PC-3 (cell line): Measurements from ENCODE around the gene MRPS9.

Experiments used
- CTCF ChIP-seq: fragments of 300-600 bp; sonication (generic); conservative IDR thresholded peaks from 2 replicates; pipeline ENCODE4 v1.5.1; 2017; ENCODE audit warnings: antibody characterized with exemption, low read depth, mild to moderate bottlenecking, low read length
- EZH2 ChIP-seq: fragments of 300-600 bp; sonication (generic); IDR thresholded peaks from one replicate; pipeline ENCODE4 v1.6.1; 2017; ENCODE audit warnings: antibody characterized with exemption, mild to moderate bottlenecking, low read length; ENCODE audit not compliant: unreplicated experiment
- EZH2phosphoT487 ChIP-seq: fragments of 300-600 bp; sonication (generic); IDR thresholded peaks from 2 replicates; pipeline ENCODE4 v1.6.1; 2018; ENCODE audit warnings: mild to moderate bottlenecking, antibody characterized with exemption, low read length, borderline replicate concordance

GRCh38 chr2:105112345-105112744 lies 74.5 kb downstream of the MRPS9 start:
- TF ChIP-seq CTCF (no peak), EZH2phosphoT487 (no peak), EZH2 (no peak)
